Bone marrow (tissue), 2 donors: ENCODE data around the gene TMEM51.

Experiments
- DNase-seq, 2 donors: peaks; one replicate each; lab custom pipeline; 2025; lab: John Stamatoyannopoulos, UW

TMEM51 gene

DNA sequence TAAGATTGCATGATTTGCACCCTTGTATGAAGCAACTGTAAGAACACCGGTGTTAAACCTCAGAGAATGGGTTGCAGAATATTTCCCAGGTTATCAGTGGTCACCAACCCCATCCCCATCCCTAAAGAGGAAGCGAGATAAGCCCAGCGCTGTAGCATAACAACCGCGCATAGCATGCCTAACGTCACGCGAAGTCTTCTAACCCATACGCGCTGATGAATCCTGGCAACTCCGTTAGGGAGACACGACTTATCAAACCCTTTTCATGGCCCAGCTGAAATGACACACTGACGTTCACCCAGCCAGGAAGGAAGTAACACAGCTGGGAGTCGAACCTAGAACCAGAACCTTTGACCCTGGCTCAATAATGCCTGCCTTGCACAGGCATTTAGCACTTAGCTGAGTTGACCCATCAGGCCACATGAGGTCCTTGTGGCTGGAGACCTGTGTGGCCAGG is 24.2 kb downstream of the TMEM51 start:
- no peak for DNase-seq

DNA sequence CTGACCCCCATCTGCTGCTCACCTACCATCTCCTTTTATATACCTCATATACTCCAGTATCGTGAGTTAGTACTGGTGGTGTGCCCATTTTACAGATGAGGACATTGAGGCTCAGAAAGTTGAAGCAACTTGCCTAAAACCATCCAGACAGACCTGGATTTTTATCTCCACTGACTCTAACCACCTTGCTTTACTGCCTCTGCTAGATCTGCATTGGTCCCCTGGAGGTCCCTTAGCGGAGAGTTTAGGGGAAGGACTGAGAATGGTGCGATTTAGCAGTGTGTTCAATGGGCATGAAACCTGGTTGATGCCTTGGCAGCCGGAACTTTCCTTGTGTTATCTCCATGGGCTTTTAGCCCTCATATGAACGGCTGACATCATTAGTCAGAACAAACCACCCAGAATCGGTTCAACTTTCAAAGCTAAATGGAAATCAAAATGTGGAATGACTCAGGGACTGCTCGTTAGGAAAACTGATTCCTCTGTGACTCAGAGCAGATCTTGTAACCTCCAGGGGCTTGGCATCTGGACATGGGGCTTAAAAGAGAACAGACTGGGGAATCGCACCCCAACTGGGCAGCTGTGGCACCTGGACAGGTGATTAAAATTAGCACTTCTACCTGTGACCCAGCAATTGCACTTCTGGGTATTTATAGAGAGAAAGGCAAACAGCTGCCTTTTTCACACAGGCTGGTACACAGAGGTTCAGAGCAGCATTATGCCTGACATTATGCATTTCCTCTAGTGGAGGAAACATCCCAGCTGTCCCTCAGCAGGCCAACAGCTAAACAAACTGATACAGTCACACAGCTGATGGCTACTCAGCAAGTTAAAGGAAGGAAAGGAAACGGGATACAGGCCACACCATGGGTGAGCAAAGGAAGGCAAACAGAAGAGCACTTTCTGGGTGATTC is 25.3 kb downstream of the TMEM51 start:
- DNase-seq: no peak

DNA sequence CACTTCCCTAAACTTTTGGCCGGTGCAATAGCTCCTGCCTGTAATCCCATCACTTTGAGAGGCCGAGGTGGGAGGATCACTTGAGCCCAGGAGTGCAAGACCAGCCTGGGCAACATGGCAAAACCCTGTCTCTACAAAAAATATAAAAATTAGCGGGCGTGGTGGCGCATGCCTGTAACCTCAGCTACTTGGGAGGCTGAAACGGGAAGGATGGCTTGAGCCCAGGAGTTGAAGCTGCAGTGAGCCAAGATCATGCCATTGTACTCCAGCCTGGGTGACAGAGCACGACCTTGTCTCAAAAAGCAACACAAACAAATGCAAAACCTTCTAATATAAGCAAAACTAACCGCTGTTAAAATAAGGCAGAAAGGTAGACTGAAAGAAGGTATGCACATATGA is 25.9 kb downstream of the TMEM51 start:
- DNase-seq: no peak

GRCh38 chr1:15180189-15180588 is 26.6 kb downstream of the TMEM51 start:
- DNase-seq: no peak

- DNase-seq: no peak
Measured at GRCh38 chr1:15180945-15181523, 27.5 kb downstream of the TMEM51 start.

DNA sequence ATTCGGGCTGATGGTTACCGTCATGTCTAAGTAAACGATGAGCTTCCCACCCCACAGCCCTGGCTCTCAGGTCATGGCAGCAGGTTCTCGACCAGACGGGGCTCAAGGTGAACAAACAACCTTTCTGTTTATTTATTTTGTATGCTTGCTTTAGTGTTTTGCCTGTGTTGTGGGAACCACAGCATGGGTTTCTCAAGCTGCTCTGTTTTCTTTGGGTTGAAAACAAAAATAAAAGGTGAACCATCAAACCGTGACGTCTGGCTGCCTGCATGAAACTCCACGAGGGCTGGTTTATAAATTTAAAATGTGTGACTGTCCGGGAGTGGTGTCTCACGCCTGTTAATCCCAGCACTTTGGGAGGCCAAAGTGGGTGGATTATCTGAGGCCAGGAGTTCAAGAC is 28.0 kb downstream of the TMEM51 start:
- DNase-seq: no peak

GRCh38 chr1:15184436-15185241 is 31.1 kb downstream of the TMEM51 start:
- DNase-seq: no peak

- DNase-seq: no peak
Measured at GRCh38 chr1:15185617-15186016, 32.1 kb downstream of the TMEM51 start.

GRCh38 chr1:15186073-15186845 is 32.7 kb downstream of the TMEM51 start:
- DNase-seq: no peak

DNA sequence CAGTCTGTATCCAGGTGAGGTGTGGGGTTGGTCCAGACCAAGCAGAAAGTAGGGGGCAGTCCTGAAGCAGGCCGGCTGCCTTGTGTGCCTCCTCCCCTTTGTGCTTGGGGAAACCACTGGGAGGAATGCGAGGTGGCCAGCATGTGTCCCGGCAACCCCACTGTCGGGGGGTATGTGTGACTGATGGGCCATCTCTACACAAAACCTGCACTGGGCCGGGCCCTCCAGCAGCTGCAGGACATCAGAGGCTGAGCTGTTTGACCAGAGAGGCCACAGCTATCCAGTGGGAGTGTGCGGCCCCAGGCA is 33.3 kb downstream of the TMEM51 start:
- no peak for DNase-seq

GRCh38 chr1:15187175-15188129 is 33.9 kb downstream of the TMEM51 start:
- no peak for DNase-seq

- no peak for DNase-seq
Measured at GRCh38 chr1:15188130-15188524, 34.6 kb downstream of the TMEM51 start.

- no peak for DNase-seq
Measured at GRCh38 chr1:15188678-15189077, 35.1 kb downstream of the TMEM51 start.

DNA sequence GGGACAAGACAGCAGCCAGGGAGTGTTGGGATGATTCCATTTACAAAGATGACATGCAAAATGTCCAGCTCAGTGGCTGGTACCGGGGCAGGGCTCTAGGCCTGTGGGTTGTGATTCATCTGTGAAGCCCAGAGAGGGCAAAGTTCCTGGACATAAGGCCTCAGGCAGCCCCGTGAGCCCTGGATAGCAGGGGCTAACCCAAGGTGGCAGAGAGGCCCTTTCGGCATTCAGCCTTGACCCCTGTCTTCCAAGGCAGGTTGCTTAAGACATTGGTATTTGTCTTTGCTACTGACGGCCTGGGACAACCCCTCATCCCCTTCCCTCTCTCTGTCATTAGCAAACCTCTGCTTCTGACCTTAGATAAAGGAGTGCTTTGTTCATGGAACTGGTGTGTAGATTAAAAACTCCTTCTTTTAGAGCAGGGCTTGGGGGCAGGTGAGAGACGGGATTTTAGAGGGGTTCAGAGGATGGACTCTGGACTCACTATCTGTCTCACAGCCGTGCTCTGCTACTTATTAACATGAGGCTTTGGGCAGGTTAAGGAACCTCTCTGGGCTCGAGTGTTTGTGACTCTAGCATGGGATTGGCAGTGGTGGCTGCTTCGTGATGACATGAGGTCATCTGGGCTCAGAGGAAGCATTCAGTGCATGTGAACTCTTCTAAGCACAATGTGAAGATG is 36.3 kb downstream of the TMEM51 start:
- DNase-seq: no peak

GRCh38 chr1:15191267-15191666 is 37.7 kb downstream of the TMEM51 start:
- DNase-seq: no peak

DNA sequence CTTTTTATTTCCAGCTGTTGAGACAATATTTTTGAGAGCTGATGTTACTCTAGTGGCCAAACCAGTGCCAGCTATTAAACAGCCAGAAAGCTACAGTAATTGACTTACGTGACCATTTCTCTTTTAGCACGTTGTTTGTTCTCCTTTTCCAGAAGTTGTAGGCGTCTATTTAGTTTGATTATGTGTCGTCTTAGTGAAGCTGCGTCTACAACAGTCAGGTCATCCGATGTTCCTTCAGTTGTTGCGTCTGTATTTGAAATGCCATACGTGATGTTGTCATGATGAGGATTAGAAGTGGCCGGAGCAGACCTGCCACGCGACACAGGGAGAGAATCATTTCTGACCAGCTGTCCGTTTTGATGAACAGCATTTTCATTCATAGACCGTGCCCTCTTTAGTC is 38.2 kb downstream of the TMEM51 start:
- DNase-seq: no peak

- DNase-seq: no peak
Measured at GRCh38 chr1:15192916-15193550, 39.5 kb downstream of the TMEM51 start.

- DNase-seq: no peak
Measured at GRCh38 chr1:15195420-15196052, 42.0 kb downstream of the TMEM51 start.

GRCh38 chr1:15196069-15196468 is 42.5 kb downstream of the TMEM51 start:
- no peak for DNase-seq
